GM18502 (cell line): ENCODE data around the gene CEP250.
"Not testable (repeated sequence)": the region's sequence is repeated elsewhere in the genome, so short reads cannot be mapped to it uniquely, and the experiment has no call there.

Source experiments
- ATAC-seq: cut with Tn5 transposase; IDR thresholded peaks from one replicate; pipeline ENCODE4 v1.9.1; 2021; ENCODE audit warnings: mild to moderate bottlenecking; ENCODE audit not compliant: unreplicated experiment, poor library complexity

The CEP250 gene

DNA sequence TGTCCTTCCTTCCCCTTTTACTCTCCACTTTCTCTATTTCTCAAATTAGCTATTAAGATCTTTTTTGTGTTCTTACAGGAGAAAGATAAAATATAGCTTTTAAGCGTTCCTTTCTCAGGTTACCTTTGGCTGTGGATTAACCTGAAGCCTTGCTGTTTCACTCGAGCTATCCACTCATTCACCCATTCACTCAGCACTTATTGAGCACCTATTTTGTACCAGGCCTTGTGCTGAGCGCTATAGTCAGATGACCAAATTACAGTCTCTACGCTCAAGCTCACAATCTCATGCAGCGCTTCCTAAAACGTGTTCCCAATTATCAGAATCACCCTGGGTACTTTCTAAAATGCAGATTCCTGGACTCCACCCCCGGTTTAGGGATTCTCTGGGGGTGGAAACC is 1.8 kb upstream of the CEP250 start:
- ATAC-seq = no peak

DNA sequence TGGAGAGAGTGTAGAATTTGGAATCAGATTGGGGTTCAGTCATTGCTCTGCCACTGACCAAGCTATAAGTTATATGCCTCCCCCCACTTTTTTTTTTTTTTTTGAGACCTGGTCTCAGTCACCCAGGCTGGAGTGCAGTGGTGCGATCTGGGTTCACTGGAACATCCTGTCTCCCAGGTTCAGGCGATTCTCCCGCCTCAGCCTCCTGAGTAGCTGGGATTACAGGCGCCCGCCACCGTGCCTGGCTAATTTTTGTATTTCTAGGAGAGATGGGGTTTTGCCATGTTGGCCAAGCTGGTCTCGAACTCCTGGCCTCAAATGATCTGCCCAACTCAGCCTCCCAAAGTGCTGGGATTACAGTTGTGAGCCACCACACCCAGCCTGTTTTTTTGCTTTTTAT is 1.3 kb downstream of the CEP250 start:
- ATAC-seq = not testable (repeated sequence)

DNA sequence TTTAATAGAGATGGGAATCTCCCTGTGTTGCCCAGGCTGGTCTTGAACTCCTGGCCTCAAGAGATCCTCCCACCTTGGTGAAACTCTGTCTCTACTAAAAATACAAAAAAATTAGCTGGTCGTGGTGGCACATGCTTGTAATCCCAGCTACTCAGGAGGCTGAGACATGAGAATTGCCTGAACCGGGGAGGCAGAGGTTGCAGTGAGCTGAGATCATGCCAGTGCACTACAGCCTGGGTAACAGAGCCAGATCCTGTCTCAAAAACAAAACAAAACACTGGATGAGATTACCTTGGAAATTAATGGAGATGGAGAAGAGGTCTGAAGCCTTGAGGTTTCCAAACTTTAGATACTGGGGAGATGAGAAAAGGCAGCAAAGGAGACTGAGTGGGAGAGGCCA is 2.1 kb downstream of the CEP250 start:
- not testable (repeated sequence) for ATAC-seq

DNA sequence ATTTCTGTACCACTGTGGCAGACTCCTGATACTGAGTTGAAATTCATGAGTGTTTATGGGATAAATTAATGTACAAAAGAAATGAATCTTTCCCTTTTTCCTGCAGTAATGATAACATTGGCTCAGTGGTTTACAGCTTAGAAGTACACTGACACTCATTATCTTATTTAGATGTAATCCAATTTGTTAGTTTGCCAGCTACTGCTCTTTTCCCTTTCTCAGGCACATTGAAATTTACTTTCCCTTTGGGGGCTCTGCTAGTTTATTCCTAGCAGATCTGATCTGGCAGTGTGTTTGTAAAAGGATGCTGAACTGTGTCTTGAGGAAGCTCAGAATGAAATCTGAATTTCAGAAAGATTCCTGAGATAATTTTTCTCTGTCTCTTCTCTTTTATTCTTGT is 3.0 kb downstream of the CEP250 start:
- no peak for ATAC-seq

DNA sequence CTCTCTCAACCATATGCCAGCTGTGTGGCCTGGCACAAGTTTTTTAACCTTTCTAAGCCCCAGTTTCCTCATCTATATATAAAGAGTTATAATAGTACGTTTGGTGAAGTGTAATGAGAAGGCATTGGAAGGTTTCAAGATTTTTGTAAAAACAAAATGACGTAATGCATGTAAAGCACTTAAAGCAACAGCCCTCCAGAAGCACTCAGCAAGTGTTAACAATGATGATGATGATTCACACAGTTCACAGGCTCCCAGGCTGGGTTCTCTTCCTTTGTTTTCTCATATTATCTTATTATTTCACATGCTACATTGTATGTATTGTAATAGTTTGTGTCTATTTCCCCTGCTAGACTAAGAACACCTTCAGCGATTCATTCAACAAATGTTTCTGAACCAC is 6.2 kb downstream of the CEP250 start:
- no peak for ATAC-seq

DNA sequence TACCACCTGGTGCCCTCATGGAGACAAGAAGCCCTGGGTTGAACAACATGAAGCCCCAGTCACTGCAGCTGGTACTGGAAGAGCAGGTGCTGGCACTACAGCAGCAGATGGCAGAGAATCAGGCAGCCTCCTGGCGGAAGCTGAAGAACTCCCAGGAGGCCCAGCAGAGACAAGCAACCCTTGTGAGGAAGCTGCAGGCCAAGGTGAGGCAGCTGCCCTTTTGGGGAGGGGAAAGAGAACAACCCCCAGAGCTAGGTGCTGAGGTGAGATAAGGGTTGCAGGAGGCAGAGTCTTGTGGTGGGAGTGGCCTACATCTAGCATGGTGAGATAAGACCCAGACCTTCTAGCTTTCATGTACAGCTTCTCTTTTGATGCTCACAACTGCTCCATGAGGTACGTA is 7.0 kb downstream of the CEP250 start:
- no peak for ATAC-seq

DNA sequence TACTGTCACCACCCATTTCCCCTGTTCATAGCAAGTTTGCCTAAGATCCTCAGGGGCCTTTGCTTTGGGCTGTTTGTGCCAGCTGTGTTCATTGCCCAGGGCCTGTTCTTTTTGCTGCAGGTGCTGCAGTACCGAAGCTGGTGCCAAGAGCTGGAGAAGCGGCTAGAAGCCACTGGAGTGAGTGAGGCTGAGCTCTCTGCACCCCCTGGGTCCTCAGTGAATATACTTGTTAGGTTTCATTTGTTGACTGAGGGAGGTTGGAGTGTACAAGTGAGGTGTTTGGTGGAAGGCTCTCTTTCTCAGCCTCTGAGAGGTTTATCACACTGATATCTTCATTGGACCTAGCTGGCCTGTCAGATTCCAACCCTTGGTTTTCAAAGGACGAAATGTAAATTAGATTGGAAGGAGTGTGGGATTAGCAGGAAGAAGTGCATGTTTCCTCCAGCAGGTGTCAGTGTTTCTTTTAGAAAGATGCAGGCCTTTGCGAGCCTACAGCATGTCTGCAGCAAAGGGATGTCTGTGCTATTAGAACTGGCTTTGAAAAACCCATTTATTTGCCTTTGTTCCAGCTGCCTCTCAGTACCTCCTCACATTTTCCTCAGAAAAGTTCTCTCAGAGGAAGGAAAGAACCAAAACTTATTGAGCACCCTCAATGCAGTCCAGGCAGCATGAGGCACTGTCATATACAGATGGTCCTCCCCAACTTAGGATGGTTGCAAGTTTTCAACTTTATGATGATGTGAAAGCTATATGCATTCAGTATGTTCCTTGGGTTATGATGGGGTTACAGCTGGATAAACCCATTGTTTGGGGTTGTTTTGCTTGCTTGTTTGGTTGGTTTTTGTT is 8.3 kb downstream of the CEP250 start:
- ATAC-seq = no peak

DNA sequence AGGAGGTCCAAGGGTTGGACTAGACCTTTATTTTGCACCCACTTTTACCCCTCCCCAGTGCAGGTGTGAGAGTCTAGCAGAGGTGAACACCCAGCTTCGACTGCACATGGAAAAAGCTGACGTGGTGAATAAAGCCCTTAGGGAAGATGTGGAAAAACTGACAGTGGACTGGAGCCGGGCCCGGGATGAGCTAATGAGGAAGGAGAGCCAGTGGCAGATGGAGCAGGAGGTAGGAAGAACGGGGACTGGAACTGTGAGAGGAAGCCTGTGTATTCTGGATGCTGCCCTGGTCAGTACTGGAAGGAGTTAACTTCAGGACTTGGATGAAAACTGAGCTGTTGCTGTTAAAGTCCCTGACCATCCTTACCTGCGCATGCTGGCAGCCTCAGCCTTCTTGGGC is 10.6 kb downstream of the CEP250 start:
- no peak for ATAC-seq

DNA sequence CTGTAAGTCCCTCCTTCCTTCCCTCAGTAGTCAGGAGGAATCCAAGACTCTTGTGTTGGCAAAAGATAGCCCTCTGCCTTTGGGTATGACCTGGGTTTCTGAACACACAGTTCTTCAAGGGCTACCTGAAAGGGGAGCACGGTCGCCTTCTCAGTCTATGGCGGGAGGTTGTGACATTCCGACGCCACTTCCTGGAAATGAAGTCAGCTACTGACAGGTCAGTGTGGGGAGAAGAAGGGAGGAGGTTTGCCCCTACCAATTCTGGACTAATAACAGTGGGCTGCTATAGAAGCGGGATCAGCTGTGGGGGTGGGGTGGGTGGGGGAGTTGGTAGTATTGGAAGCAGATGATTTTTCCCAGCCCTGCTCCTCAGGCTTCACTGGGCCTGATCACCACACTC is 11.5 kb downstream of the CEP250 start:
- ATAC-seq = no peak

DNA sequence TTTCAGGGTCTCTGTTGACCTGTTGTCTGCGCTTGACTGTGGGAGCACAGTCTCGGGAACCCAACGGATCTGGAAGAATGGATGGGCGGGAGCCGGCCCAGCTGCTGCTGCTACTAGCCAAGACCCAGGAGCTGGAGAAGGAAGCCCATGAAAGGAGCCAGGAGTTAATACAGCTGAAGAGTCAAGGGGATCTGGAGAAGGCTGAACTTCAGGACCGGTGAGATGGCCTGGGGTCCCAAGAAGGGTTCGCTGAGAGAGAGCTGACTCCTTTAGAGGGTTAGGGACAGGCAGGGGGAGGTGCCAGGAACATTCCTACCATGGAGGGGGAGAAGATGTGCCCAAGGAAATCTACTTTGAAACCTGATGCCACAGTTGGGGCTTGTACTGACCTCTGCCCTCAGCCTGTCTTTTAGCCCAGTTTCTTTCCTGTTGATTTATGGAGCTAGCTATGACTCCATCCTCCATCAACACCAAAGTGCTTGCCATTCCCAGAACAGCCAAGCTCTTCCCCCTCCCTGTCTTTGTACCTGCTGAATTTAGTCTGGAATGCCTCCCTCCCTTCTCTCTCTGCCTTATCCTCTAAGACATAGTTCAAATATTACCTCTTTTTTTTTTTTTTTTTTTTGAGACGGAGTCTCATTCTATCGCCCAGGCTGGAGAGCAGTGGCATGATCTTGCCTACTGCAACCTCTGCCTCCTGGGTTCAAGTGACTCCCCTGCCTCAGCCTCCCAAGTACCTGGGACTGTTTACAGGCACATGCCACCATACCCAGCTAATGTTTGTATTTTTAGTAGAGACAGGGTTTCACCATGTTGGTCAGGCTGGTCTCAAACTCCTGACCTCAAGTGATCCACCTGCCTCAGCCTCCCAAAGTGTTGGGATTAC is 12.2 kb downstream of the CEP250 start:
- no peak for ATAC-seq

DNA sequence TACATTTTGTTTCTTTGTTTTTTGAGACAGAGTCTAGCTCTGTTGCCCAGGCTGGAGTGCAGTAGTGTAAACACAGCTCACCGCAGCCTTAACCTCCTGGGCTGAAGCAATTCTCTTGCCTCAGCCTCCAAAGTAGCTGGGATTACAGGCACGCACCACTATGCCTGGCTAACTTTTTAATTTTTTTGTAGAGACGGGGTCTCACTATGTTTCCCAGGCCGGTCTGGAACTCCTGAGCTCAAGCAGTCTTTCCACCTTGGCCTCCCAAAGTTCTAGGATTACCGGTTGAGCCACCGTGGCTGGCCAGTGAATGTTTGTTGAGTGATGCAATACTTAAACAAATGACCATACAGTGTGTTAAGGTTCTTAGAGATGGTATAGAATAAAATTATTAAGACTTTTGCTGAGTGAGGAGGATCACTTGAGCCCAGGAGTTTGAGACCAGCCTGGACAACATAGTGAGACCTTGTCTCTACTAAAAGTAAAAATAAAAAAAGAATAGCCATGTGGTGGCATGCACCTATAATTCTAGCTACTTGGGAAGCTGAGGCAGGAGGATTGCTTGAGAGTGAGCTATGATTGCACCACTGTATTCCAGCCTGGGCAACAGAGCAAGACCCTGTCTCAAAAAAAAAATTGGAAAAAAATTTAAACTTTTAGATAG is 13.4 kb downstream of the CEP250 start:
- no peak for ATAC-seq

DNA sequence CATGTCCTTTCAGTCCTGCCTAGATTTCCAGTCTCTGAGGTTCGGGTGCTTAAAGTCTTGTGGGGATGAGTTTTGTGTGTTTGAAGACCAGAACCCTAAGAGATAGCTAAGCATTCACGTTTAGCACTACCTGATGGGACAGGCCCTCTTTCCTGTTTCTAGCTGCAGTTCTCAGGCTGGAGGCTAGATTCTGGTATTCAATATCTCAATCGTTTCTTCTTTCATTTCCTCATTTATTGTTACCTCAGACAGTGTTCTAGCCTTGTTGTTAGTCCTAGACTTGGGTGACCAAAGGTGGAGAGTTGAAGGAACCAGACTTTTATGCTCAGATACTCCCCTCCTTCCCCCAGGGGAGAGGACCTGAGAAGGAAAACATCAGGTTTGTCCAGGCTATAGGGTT is 16.8 kb downstream of the CEP250 start:
- no peak for ATAC-seq

DNA sequence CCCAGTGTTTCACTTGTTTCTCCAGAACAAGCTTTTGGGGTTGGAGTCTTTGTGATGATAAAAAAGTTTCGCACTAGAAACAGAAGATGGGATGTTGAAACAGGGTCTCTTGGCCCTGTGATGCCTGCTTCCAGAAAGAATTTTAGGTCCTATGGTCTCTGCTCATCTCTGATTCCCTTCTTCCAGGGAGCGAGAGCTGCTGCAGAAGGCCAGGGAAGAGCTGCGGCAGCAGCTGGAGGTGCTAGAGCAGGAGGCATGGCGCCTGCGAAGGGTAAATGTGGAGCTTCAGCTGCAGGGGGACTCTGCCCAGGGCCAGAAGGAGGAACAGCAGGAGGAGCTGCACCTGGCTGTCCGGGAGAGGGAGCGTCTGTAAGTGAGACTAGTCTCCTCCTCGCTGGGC is 18.3 kb downstream of the CEP250 start:
- no peak for ATAC-seq

DNA sequence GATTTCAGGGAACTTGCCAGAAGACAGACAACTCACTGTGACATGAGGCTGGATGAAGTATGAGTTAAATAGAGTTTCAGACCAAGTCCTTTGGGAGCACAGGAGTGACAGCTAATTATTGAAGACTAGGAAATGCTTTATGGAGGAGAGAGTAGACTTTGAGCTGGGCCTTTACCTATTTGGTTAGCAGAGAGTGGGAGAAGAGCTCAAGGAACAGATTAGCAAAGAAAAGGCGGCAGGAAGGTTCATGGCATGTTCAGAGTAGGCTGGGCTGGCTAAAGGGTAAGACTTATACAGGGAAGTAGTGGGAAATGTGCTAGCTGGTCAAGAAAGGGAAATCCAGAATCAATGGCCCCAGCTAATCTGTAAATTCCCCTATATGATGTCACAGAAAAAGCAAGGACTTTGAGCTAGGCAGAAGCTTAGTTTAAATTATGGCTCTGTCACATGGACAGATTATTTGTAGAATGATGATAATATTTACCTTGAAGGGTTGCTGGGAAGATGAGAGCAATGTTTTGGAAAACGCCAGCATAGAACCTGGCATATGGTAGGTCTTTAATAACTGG is 19.0 kb downstream of the CEP250 start:
- ATAC-seq = no peak

DNA sequence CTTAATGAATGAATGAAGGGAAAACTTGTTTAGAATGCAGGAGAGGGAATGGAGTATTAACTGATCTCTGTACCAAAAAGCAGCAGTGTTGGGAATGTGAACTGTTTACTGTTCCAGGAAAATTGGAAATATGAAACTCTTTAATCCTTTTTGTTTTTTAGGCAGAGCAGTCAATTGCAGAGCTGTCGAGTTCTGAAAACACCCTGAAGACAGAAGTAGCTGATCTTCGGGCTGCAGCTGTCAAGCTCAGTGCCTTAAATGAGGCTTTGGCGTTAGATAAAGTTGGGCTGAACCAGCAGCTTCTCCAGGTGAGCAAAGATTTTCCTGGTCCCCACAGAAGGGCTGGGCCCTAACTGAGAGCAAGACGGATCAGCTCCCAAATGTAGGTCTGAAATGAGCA is 20.9 kb downstream of the CEP250 start:
- no peak for ATAC-seq

DNA sequence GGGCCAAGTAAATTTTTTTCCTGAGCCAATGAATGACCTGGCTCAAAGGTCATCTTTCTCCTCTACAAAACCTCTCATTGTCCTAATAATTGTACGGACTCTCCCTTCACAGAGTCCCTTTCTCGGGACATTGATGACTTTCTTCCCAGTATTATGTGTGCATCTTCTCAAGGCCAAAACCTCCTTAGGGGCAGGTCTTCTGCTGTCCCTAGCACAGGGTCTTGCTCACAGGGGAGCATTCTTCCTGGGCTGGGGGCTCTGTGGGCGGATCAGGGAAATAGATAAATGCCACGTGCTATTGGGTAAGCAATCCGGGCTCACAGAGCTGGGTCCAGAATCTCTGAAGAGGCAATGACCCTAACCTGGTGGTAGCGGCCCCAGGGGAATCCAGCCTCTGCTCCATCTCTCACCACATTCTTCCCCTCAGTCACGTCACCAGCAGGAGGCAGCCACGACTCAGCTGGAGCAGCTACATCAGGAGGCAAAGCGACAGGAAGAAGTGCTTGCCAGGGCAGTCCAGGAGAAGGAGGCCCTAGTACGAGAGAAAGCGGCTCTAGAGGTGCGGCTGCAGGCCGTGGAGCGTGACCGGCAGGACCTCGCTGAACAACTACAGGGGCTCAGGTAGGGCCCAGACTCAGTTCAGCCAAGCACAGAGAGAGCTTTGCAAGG is 23.5 kb downstream of the CEP250 start:
- no peak for ATAC-seq

DNA sequence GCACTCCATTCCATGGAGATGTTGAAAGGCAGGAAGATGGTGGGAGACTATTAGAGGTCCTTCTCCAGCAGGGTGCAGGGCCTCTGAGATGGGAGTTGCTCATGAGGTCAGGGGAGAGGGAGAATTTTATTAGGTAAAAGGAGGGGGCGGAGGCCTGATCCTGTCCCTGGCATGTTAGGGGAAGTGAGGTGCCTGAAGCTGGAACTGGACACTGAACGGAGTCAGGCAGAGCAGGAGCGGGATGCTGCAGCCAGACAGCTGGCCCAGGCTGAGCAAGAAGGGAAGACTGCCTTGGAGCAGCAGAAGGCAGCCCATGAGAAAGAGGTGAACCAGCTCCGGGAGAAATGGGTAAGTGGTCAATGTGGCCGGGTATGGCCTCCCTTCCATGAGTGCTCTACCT is 24.4 kb downstream of the CEP250 start:
- no peak for ATAC-seq

DNA sequence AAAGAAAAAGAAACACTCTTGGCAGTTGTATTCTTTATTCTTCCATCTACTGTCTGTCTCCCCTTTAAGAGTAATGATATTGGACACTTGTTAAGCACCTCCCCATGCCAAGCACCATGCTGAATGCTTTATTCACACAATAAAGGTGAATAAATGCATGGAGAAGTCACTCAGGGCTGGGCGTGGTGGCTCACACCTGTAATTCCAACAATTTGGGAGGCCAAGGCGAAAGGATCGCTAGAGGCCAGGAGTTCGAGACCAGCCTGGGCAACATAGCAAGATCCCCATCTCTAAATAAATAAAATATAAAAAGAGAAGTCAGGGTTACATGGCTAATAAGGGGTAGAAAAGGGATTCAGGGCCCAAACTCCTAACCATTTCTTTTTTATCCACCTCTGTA is 32.1 kb downstream of the CEP250 start:
- no peak for ATAC-seq

DNA sequence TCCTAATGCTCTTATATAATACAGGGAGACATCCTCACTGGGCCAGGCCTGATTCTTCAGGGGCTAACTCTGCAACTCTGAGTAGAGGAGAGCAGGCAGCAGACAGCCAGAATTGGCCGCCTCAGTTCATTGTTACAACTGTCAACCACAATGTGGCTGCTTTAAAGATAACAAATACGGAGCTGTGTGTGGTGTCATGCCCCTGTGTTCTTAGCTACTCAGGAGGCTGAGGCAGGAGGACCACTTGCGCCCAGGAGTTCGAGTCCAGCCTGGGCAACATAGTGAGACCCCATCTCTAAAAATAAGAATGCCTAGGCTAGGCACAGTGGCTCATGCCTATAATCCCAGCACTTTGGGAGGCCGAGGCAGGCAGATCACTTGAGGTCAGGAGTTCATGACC is 34.3 kb downstream of the CEP250 start:
- no peak for ATAC-seq

DNA sequence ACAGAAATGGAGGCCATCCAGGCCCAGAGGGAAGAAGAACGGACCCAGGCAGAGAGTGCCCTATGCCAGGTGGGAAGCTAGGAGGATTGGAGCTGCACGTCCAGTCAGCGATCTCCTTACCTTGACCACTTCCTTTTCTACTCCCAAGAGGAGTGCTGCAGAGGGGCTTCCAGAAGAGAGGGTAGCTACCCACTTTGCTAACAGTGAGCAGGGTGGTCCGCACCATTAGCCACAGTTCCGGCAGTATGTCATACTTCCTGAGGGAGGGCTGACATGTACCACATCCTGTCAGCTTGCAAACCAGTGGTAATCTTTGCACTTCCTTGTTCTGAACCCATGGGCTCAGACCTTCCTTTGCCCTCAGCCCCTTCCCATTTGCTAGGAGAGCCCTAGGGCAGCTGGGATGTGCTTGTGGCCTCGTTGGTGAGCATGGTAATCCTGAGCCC is 35.4 kb downstream of the CEP250 start:
- ATAC-seq = peak; percentile 95
